ENCODE results near the gene WDR12. TPM values are rescaled to one million over a fixed set of nuclear protein-coding genes. Genes with fewer than 3 reads are reported as not detected.

Gene WDR12
- total and polyA plus RNA-seq, 9 of the 15 experiments (the other 6 are each of a cell fraction or from before 2014, with no cell fraction given): 109 to 554 (median 174) TPM

DNA sequence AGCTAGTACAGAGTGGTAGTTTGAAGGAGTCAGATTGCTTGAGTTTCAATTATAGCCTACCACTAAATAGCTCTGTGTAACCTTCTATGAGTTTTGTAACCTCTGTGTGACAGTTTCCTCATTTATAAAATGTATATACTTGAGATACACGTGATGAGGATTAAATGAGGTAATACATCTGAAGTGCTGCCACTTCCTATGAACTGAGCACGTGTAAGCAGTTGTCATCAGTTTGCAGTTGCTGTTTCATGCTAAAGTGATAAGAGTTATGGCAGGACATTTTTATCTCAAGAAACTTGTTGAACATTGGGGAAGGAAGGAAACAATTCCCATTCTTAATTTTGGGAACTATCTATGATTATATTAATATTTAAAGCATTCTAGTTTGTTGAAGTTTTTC, 39.1 kb upstream of the WDR12 start (continued):
- TF ChIP-seq, protein P1, sequence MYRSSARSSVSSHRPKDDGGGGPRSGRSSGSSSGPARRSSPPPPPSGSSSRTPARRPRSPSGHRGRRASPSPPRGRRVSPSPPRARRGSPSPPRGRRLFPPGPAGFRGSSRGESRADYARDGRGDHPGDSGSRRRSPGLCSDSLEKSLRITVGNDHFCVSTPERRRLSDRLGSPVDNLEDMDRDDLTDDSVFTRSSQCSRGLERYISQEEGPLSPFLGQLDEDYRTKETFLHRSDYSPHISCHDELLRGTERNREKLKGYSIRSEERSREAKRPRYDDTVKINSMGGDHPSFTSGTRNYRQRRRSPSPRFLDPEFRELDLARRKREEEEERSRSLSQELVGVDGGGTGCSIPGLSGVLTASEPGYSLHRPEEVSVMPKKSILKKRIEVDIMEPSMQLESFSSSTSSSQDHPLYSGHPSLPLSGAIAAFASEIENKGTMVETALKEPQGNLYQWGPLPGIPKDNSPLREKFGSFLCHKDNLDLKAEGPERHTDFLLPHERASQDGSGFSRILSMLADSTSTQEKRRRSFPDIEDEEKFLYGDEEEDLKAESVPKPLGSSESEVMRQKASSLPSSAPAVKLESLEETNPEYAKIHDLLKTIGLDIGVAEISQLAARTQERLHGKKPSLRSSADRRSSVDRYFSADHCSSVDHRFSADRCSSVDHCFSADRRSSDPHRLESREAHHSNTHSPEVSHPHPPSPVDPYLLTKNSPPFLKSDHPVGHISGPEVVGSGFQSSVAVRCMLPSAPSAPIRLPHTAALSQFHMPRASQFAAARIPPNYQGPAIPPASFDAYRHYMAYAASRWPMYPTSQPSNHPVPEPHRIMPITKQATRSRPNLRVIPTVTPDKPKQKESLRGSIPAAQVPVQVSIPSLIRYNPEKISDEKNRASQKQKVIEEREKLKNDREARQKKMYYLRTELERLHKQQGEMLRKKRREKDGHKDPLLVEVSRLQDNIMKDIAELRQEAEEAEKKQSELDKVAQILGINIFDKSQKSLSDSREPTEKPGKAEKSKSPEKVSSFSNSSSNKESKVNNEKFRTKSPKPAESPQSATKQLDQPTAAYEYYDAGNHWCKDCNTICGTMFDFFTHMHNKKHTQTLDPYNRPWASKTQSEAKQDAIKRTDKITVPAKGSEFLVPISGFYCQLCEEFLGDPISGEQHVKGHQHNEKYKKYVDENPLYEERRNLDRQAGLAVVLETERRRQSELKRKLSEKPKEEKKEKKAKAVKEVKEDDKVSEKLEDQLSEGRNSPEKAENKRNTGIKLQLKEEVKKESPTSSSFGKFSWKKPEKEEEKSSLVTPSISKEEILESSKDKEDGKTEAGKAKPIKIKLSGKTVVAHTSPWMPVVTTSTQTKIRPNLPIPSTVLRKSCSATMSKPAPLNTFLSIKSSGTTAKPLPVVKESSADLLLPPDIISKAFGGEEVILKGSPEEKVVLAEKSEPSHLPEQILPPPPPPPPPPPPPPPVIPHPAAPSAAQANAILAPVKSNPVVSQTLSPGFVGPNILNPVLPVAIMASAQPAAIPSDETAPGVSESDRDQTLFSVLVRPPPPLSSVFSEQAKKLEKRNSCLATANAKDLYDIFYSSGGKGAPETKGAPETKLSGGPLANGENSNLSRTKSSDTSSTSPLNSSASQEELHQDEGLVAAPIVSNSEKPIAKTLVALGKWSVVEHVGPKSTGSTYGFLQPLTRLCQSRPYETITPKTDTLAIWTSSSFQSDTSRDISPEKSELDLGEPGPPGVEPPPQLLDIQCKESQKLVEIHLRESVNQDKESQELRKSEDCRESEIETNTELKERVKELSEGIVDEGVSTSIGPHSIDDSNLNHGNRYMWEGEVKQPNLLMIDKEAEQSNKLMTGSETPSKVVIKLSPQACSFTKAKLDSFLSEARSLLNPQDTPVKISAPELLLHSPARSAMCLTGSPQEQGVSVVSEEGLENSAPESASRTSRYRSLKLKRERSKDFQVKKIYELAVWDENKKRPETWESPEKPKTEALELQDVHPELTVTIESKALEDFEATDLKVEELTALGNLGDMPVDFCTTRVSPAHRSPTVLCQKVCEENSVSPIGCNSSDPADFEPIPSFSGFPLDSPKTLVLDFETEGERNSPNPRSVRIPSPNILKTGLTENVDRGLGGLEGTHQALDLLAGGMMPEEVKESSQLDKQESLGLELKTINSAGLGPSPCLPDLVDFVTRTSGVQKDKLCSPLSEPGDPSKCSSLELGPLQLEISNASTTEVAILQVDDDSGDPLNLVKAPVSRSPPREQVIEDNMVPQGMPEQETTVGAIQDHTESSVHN (IDR thresholded peaks at IDR 0.05; ENCODE audit: borderline replicate concordance in 1 of 2, low read depth in 1 of 2): peak in 1 of 2 experiments; percentile 79; a peak in 2 of 4 replicates
- TF ChIP-seq MEF2A (IDR thresholded peaks at IDR 0.05; ENCODE audit: control insufficient read depth, low read depth, low read length): no peak
- no peak for TF ChIP-seq ZNF75A (CRISPR knock-in tag; IDR thresholded peaks at IDR 0.05)
- TF ChIP-seq ATF7 (IDR thresholded peaks at IDR 0.05): peak; percentile 88
- TF ChIP-seq GABPB1 (CRISPR knock-in tag; IDR thresholded peaks at IDR 0.05): peak; percentile 41; the same call in 1 of the 2 replicates
- TF ChIP-seq PML (IDR thresholded peaks at IDR 0.05; ENCODE audit: low read length): no peak
- TF ChIP-seq POLR3G (IDR thresholded peaks at IDR 0.05; ENCODE audit: extremely low read depth, insufficient read length, insufficient replicate concordance): no peak
- TF ChIP-seq MCM7 (IDR thresholded peaks at IDR 0.05): no peak
- TF ChIP-seq SNRNP70 (optimal IDR thresholded peaks at IDR 0.05; ENCODE audit: low read depth, low read length): no peak
- no peak for TF ChIP-seq WHSC1 (IDR thresholded peaks at IDR 0.05; ENCODE audit: low read length)
- no peak for TF ChIP-seq ELF4 (CRISPR knock-in tag; IDR thresholded peaks at IDR 0.05)
- TF ChIP-seq OTX1 (CRISPR knock-in tag; IDR thresholded peaks at IDR 0.05): no peak
- TF ChIP-seq ARNT (IDR thresholded peaks at IDR 0.05): 0 out of 4 replicates have a peak, but pooled peaks of 1 of the 2 experiments have one; percentile 45
- no peak for TF ChIP-seq ERF (CRISPR knock-in tag; IDR thresholded peaks at IDR 0.05)
- TF ChIP-seq ZNF717 (CRISPR knock-in tag; IDR thresholded peaks at IDR 0.05): no peak
- no peak for TF ChIP-seq NFE2L1 (tag; IDR thresholded peaks at IDR 0.05; ENCODE audit: borderline replicate concordance, low read depth)
- TF ChIP-seq SNIP1 (IDR thresholded peaks at IDR 0.05; ENCODE audit: low read depth): no peak
- TF ChIP-seq, protein P2, sequence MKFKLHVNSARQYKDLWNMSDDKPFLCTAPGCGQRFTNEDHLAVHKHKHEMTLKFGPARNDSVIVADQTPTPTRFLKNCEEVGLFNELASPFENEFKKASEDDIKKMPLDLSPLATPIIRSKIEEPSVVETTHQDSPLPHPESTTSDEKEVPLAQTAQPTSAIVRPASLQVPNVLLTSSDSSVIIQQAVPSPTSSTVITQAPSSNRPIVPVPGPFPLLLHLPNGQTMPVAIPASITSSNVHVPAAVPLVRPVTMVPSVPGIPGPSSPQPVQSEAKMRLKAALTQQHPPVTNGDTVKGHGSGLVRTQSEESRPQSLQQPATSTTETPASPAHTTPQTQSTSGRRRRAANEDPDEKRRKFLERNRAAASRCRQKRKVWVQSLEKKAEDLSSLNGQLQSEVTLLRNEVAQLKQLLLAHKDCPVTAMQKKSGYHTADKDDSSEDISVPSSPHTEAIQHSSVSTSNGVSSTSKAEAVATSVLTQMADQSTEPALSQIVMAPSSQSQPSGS (CRISPR knock-in tag; IDR thresholded peaks at IDR 0.05): no peak
- TF ChIP-seq, protein P3, sequence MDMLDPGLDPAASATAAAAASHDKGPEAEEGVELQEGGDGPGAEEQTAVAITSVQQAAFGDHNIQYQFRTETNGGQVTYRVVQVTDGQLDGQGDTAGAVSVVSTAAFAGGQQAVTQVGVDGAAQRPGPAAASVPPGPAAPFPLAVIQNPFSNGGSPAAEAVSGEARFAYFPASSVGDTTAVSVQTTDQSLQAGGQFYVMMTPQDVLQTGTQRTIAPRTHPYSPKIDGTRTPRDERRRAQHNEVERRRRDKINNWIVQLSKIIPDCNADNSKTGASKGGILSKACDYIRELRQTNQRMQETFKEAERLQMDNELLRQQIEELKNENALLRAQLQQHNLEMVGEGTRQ (CRISPR knock-in tag; IDR thresholded peaks at IDR 0.05): peak; percentile 35
- 0 out of 2 replicates have a peak, but pooled peaks have one; percentile 13 for TF ChIP-seq ADNP (tag; IDR thresholded peaks at IDR 0.05)
- TF ChIP-seq ZZZ3 (IDR thresholded peaks at IDR 0.05): no peak

Data from K562 (cell line).